ENCODE results near the gene REXO1.

The REXO1 gene

GRCh38 chr19:1865172-1866010 lies 17.1 kb upstream of the REXO1 start:
- peak overlapping the region; percentile 77; the same call in 1 of the 2 replicates for H3K4me3 ChIP-seq (ENCODE audit: low read length)
- peaks cover 6% of the 10 kb centered on the region for H3K4me1 ChIP-seq (ENCODE audit: control insufficient read depth, insufficient read depth, low read length)
- no CpG with 5 or more reads among the region's 17 CpGs for WGBS (ENCODE audit: insufficient coverage, insufficient read length)
- DNase-seq (ENCODE audit: low read depth, low spot score), result no peak
- no peaks in the 10 kb centered on the region; the same call in 1 of the 2 replicates for H3K36me3 ChIP-seq (ENCODE audit: control insufficient read depth, insufficient read depth, low read length)
- no peaks in the 10 kb centered on the region for H3K9me3 ChIP-seq (ENCODE audit: control insufficient read depth, insufficient read depth, low read length)
- no peaks in the 10 kb centered on the region for H3K27me3 ChIP-seq (ENCODE audit: control insufficient read depth, insufficient read depth, low read length)
- H3K27ac ChIP-seq (ENCODE audit: low read length), result no peak overlapping the region

GRCh38 chr19:1864480-1865171 lies 16.3 kb upstream of the REXO1 start:
- Histone ChIP-seq H3K4me1 (ENCODE audit: control insufficient read depth, insufficient read depth, low read length) (peaks cover 9% of the 10 kb centered on the region), H3K9me3 (ENCODE audit: control insufficient read depth, insufficient read depth, low read length) (no peaks in the 10 kb centered on the region), H3K27me3 (ENCODE audit: control insufficient read depth, insufficient read depth, low read length) (no peaks in the 10 kb centered on the region), H3K27ac (ENCODE audit: low read length) (no peak overlapping the region), H3K36me3 (ENCODE audit: control insufficient read depth, insufficient read depth, low read length) (no peaks in the 10 kb centered on the region; the same call in 1 of the 2 replicates), H3K4me3 (ENCODE audit: low read length) (peak overlapping the region; percentile 77)
- no CpG with 5 or more reads among the region's 52 CpGs for WGBS (ENCODE audit: insufficient coverage, insufficient read length)
- DNase-seq (ENCODE audit: low read depth, low spot score), result no peak

DNA sequence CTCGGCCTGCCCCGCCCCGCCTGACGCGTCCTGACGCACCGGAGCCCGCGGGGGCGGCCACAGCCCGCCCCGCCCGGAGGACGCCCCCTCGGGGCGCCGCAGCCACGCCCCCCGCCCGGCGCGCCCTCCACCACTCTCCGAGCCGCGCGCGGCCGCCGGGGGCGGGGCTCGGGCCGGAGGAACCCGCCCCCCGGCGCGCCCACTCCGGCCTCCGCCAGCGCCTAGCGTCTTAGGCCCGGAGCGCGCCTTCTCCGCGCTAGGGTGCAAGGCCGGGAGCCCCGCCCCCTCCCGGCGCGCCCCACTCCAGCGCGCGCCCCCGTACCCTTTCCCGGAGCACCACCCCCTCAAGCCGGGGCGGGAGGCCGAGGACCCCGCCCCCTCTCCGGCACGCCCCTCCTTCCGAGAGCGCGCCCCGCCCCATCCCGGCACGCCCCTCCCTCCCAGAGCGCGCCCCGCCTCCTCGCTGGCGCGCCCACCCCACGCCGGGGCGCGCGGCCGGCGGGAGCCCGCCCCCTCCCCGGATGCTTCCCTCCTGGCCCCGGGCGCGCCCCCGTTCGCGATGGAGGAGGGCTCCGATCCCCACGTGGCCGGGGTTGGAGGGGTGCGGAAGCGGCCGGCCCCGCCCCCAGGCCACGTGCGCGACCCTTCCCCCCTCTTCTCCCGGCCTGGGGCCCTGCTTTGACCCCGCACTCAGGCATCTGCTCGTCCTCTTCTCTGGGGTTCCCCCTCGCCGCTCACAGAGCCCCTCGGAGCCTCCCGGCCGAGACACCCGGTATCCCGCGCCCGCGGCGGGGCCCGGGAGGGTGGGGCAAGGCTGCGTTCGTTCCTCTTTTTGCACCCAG lies 15.6 kb upstream of the REXO1 start:
- Histone ChIP-seq H3K27me3 (ENCODE audit: control insufficient read depth, insufficient read depth, low read length) (no peaks in the 10 kb centered on the region), H3K4me1 (ENCODE audit: control insufficient read depth, insufficient read depth, low read length) (peaks cover 15% of the 10 kb centered on the region), H3K9me3 (ENCODE audit: control insufficient read depth, insufficient read depth, low read length) (no peaks in the 10 kb centered on the region), H3K27ac (ENCODE audit: low read length) (no peak overlapping the region), H3K36me3 (ENCODE audit: control insufficient read depth, insufficient read depth, low read length) (no peaks in the 10 kb centered on the region; the same call in 1 of the 2 replicates), H3K4me3 (ENCODE audit: low read length) (peak overlapping the region; percentile 95)
- no CpG with 5 or more reads among the region's 115 CpGs for WGBS (ENCODE audit: insufficient coverage, insufficient read length)
- no peak for DNase-seq (ENCODE audit: low read depth, low spot score)

GRCh38 chr19:1863328-1863637 lies 15.0 kb upstream of the REXO1 start, which contains the start of gene KLF16:
TSS of gene KLF16 (minus strand) at chr19:1863579. CDS start at chr19:1863497, 82 bp downstream.
- Histone ChIP-seq H3K36me3 (ENCODE audit: control insufficient read depth, insufficient read depth, low read length) (no peaks in the 10 kb centered on the region; the same call in 1 of the 2 replicates), H3K4me3 (ENCODE audit: low read length) (peak within 1 kb of the TSS; percentile 95), H3K27ac (ENCODE audit: low read length) (no peak within 1 kb of the TSS), H3K4me1 (ENCODE audit: control insufficient read depth, insufficient read depth, low read length) (peaks cover 19% of the 10 kb centered on the region), H3K9me3 (ENCODE audit: control insufficient read depth, insufficient read depth, low read length) (no peaks in the 10 kb centered on the region), H3K27me3 (ENCODE audit: control insufficient read depth, insufficient read depth, low read length) (no peaks in the 10 kb centered on the region)
- no CpG with 5 or more reads among the region's 63 CpGs for WGBS (ENCODE audit: insufficient coverage, insufficient read length)
- DNase-seq (ENCODE audit: low read depth, low spot score), result no peak

DNA sequence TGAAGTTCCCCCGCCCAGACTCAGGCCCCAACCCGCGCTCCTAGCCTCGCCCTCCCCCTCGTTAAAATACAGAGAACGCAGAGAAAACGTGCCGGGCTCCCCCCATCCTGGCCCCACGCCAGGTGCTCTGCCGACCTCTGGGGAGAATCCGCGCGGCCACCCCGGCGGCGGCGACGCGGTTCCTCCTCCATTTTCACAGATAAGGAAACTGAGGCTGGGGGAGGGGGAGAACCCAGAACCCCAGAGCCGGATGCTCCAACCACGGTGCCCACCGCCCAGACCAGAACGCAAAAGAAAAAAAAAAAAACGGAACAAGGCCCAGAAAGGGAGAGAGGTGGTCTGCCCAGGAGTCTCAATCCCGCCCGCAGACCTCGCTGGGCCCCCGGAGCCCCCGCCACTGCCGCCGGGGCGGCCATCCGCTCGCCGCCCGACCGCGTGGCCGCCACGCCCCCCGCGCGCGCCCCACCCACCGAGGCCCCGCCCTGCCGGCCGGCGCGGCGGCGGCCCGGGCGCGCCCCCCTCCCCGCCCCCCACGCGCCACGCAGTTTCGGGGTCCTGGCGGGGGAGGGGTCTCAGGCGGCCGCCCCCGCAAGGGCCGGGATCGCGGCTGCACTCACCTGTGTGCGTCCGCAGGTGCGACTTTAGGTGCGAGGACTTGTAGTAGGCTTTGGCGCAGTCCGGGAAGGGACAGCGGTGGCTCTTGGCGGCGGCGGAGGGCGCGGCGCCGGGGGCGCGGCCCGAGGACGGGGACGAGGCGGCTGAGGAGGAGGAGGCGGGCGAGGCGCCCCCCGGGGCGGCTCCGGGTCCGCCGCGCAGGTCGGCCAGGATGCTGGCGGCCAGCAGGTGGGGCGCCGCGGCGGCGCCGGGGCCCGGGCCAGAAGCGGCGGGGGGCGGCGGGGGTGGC lies 14.4 kb upstream of the REXO1 start:
- no peaks in the 10 kb centered on the region for H3K27me3 ChIP-seq (ENCODE audit: control insufficient read depth, insufficient read depth, low read length)
- no peaks in the 10 kb centered on the region; the same call in 1 of the 2 replicates for H3K36me3 ChIP-seq (ENCODE audit: control insufficient read depth, insufficient read depth, low read length)
- H3K4me3 ChIP-seq (ENCODE audit: low read length), result peak overlapping the region; percentile 95
- H3K4me1 ChIP-seq (ENCODE audit: control insufficient read depth, insufficient read depth, low read length), result peaks cover 25% of the 10 kb centered on the region
- no peak overlapping the region for H3K27ac ChIP-seq (ENCODE audit: low read length)
- no CpG with 5 or more reads among the region's 109 CpGs for WGBS (ENCODE audit: insufficient coverage, insufficient read length)
- H3K9me3 ChIP-seq (ENCODE audit: control insufficient read depth, insufficient read depth, low read length), result no peaks in the 10 kb centered on the region
- DNase-seq (ENCODE audit: low read depth, low spot score), result no peak

DNA sequence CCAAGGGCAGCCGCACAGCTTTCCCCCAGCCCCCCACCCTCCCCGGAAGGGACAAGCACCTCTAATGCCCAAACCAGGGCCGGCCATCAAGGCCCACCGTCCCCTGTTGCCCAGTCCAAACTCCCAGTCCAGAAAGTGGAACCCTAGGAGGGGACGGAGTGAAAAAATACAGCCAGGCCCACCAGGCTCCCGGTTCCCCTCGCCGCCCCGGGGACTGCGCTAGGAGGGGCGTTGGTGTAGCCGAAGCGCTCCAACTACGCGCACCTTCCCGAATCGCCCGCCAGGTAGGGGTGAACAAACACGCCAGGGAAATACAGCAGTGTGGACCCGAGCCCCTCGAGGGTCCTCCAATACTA lies 13.8 kb upstream of the REXO1 start:
- Histone ChIP-seq H3K4me3 (ENCODE audit: low read length) (peak overlapping the region; percentile 95; the same call in 1 of the 2 replicates), H3K27ac (ENCODE audit: low read length) (no peak overlapping the region), H3K27me3 (ENCODE audit: control insufficient read depth, insufficient read depth, low read length) (no peaks in the 10 kb centered on the region), H3K36me3 (ENCODE audit: control insufficient read depth, insufficient read depth, low read length) (no peaks in the 10 kb centered on the region; the same call in 1 of the 2 replicates), H3K9me3 (ENCODE audit: control insufficient read depth, insufficient read depth, low read length) (no peaks in the 10 kb centered on the region), H3K4me1 (ENCODE audit: control insufficient read depth, insufficient read depth, low read length) (peaks cover 25% of the 10 kb centered on the region)
- no CpG with 5 or more reads among the region's 21 CpGs for WGBS (ENCODE audit: insufficient coverage, insufficient read length)
- no peak for DNase-seq (ENCODE audit: low read depth, low spot score)

GRCh38 chr19:1861599-1862031 lies 13.3 kb upstream of the REXO1 start:
- H3K36me3 ChIP-seq (ENCODE audit: control insufficient read depth, insufficient read depth, low read length), result no peaks in the 10 kb centered on the region; the same call in 1 of the 2 replicates
- H3K27ac ChIP-seq (ENCODE audit: low read length), result no peak overlapping the region
- H3K4me3 ChIP-seq (ENCODE audit: low read length), result peak overlapping the region; percentile 95; the same call in 1 of the 2 replicates
- H3K9me3 ChIP-seq (ENCODE audit: control insufficient read depth, insufficient read depth, low read length), result no peaks in the 10 kb centered on the region
- no CpG with 5 or more reads among the region's 23 CpGs for WGBS (ENCODE audit: insufficient coverage, insufficient read length)
- peaks cover 25% of the 10 kb centered on the region for H3K4me1 ChIP-seq (ENCODE audit: control insufficient read depth, insufficient read depth, low read length)
- DNase-seq (ENCODE audit: low read depth, low spot score), result no peak
- H3K27me3 ChIP-seq (ENCODE audit: control insufficient read depth, insufficient read depth, low read length), result no peaks in the 10 kb centered on the region

- H3K4me3 ChIP-seq (ENCODE audit: low read length), result peak overlapping the region; percentile 95; the same call in 1 of the 2 replicates
- H3K27me3 ChIP-seq (ENCODE audit: control insufficient read depth, insufficient read depth, low read length), result no peaks in the 10 kb centered on the region
- H3K9me3 ChIP-seq (ENCODE audit: control insufficient read depth, insufficient read depth, low read length), result no peaks in the 10 kb centered on the region
- no peak overlapping the region for H3K27ac ChIP-seq (ENCODE audit: low read length)
- no CpG with 5 or more reads among the region's 28 CpGs for WGBS (ENCODE audit: insufficient coverage, insufficient read length)
- H3K4me1 ChIP-seq (ENCODE audit: control insufficient read depth, insufficient read depth, low read length), result peaks cover 31% of the 10 kb centered on the region
- no peaks in the 10 kb centered on the region; the same call in 1 of the 2 replicates for H3K36me3 ChIP-seq (ENCODE audit: control insufficient read depth, insufficient read depth, low read length)
- no peak for DNase-seq (ENCODE audit: low read depth, low spot score)
Measured at GRCh38 chr19:1860821-1861598, 12.7 kb upstream of the REXO1 start.
